HepG2 (cell line): Measurements from ENCODE around the gene BMAL1. TPM values are rescaled to one million over a fixed set of nuclear protein-coding genes. Genes with fewer than 3 reads are reported as not detected.

Source experiments
- IKZF1 ChIP-seq: fragments of 450-650 bp; IDR thresholded peaks from 2 replicates; pipeline ENCODE4 v1.7.1; 2016
- PRDM15 ChIP-seq: sonication (generic); formaldehyde crosslinking; IDR thresholded peaks from 2 replicates; pipeline ENCODE4 v1.4.0; 2020; ENCODE audit warnings: missing genetic modification reagents
- SP2 ChIP-seq: sonication (generic); formaldehyde crosslinking; IDR thresholded peaks from 2 replicates; pipeline ENCODE4 v1.5.1; 2020; ENCODE audit warnings: mild to moderate bottlenecking, missing genetic modification reagents
- SRY ChIP-seq: sonication (generic); formaldehyde crosslinking; IDR thresholded peaks from 2 replicates; pipeline ENCODE4 v1.8.0; 2022; ENCODE audit warnings: mild to moderate bottlenecking, missing genetic modification reagents
- THAP9 ChIP-seq: sonication (generic); formaldehyde crosslinking; IDR thresholded peaks from 2 replicates; pipeline ENCODE4; 2020; ENCODE audit warnings: missing genetic modification reagents, mild to moderate bottlenecking, borderline replicate concordance
- ZNF766 ChIP-seq: sonication (generic); formaldehyde crosslinking; IDR thresholded peaks from 2 replicates; pipeline ENCODE4 v1.5.0; 2020; ENCODE audit warnings: missing genetic modification reagents, borderline replicate concordance
- polyA plus RNA-seq, 8 experiments: library from polyadenylated mRNA; depleted of rRNA in 3 of 8; stranded (reverse) in 7 of 8; unstranded in 1 of 8; fragments of >200 nt; fragmentation: Illumina TruSeq in 4 of 8; extraction: Trizol in 4 of 8; gene quantifications; 2 replicates each; pipeline versions ENCODE4 v1.2.1 to v1.2.3, GENCODE V29; 2011 to 2016; ENCODE audit warnings: low read depth in 4 of 8, missing spikeins in 1 of 8, mixed read lengths in 1 of 8; ENCODE audit not compliant: insufficient read depth in 1 of 8
- total RNA-seq, 5 experiments: library from RNA; depleted of rRNA; stranded (reverse); fragments of >200 nt; fragmentation: Illumina TruSeq; extraction: Trizol; gene quantifications; 2 replicates each; pipeline ENCODE4 v1.2.3, GENCODE V29; 2016; ENCODE audit warnings: low read depth in 1 of 5

BMAL1 gene
- total and polyA plus RNA-seq, 2 of the 13 experiments (the other 11 are each of a cell fraction or from before 2014, with no cell fraction given): 4.5 to 4.8 TPM

GRCh38 chr11:13317293-13318080 is 39.9 kb downstream of the BMAL1 start (continued):
- TF ChIP-seq PRDM15 (no peak), IKZF1 (no peak), ZNF766 (CRISPR knock-in tag) (no peak), THAP9 (CRISPR knock-in tag) (no peak), SP2 (CRISPR knock-in tag) (no peak), SRY (CRISPR knock-in tag) (no peak)
